Measurements from ENCODE around the gene FCSK.

- no peak for TF ChIP-seq CTCF (IDR thresholded peaks at IDR 0.05)
- TF ChIP-seq POLR2A (IDR thresholded peaks at IDR 0.05) = no peak
Observed at GRCh38 chr16:70453892-70454221, 538 bp upstream of the FCSK start.

Data from testis (tissue), 2 donors.